GM12874 (cell line): Measurements from ENCODE around the gene TNS1.

Source experiments
- CTCF ChIP-seq: IDR thresholded peaks from 2 replicates; pipeline ENCODE4 v1.5.1; 2011; ENCODE audit warnings: low read depth, mild to moderate bottlenecking, control low read depth, low read length, moderate library complexity; ENCODE audit not compliant: insufficient read depth

TNS1 gene

GRCh38 chr2:218032336-218033171 lies 29.8 kb upstream of the TNS1 start:
- TF ChIP-seq CTCF, result no peak

- TF ChIP-seq CTCF, result no peak
Measured at GRCh38 chr2:218031771-218032257, 29.0 kb upstream of the TNS1 start.

- no peak for TF ChIP-seq CTCF
Measured at GRCh38 chr2:218031261-218031660, 28.5 kb upstream of the TNS1 start.

GRCh38 chr2:218030409-218031195 lies 27.8 kb upstream of the TNS1 start:
- no peak for TF ChIP-seq CTCF

GRCh38 chr2:218029366-218030360 lies 26.9 kb upstream of the TNS1 start:
- no peak for TF ChIP-seq CTCF

- no peak for TF ChIP-seq CTCF
Measured at GRCh38 chr2:218028562-218029348, 26.0 kb upstream of the TNS1 start.
